Fibroblast of lung (primary cell): ENCODE data around the gene CYB561. TPM values are rescaled to one million over a fixed set of nuclear protein-coding genes. Genes with fewer than 3 reads are reported as not detected.

Experiments used
- DNase-seq, 2 donors: peaks; one replicate each; pipeline versions ENCODE4 v3.0.0 to v3.0.0-alpha.2; 2010; ENCODE audit warnings: low read depth in 2 of 2
- H2AFZ ChIP-seq: 2 replicates; pipeline ENCODE4 v1.5.1; 2012; ENCODE audit warnings: low read length, control low read depth, inconsistent platforms
- H3K27ac ChIP-seq: 2 replicates; pipeline ENCODE4 v1.5.1; 2011; ENCODE audit warnings: low read length, control low read depth; ENCODE audit not compliant: insufficient read depth
- H3K27me3 ChIP-seq: 2 replicates; pipeline ENCODE4 v1.5.1; 2011; ENCODE audit warnings: mild to moderate bottlenecking, low read length; ENCODE audit not compliant: control insufficient read depth, insufficient read depth
- H3K36me3 ChIP-seq: 2 replicates; pipeline ENCODE4 v1.5.1; 2011; ENCODE audit warnings: low read length; ENCODE audit not compliant: control insufficient read depth, insufficient read depth
- H3K4me1 ChIP-seq: 2 replicates; pipeline ENCODE4 v1.5.1; 2011; ENCODE audit warnings: low read length; ENCODE audit not compliant: control insufficient read depth, insufficient read depth; ENCODE audit errors: extremely low read depth
- H3K4me2 ChIP-seq: 2 replicates; pipeline ENCODE4 v1.5.1; 2011; ENCODE audit warnings: low read length, control low read depth; ENCODE audit not compliant: insufficient read depth; ENCODE audit errors: extremely low read depth
- H3K4me3 ChIP-seq, 4 experiments: fragments of 200-600 bp in 1 of 4; sonication (generic) in 1 of 4; replicated peaks in 1 of 4; 2 replicates each; pipeline ENCODE4 v1.5.1; 2011 to 2016; ENCODE audit warnings: low read length in 4 of 4, low read depth in 3 of 4, mild to moderate bottlenecking in 3 of 4, control low read depth in 2 of 4, inconsistent platforms in 1 of 4, mixed read lengths in 1 of 4; ENCODE audit not compliant: insufficient read depth in 1 of 4; ENCODE audit errors: control extremely low read depth in 1 of 4
- H3K79me2 ChIP-seq: 2 replicates; pipeline ENCODE4 v1.5.1; 2012; ENCODE audit warnings: mild to moderate bottlenecking, low read length, inconsistent platforms; ENCODE audit not compliant: control insufficient read depth, insufficient read depth
- H3K9ac ChIP-seq: 2 replicates; pipeline ENCODE4 v1.5.1; 2011; ENCODE audit warnings: mild to moderate bottlenecking, low read length, control low read depth; ENCODE audit not compliant: insufficient read depth
- H3K9me3 ChIP-seq: 2 replicates; pipeline ENCODE4 v1.5.1; 2012; ENCODE audit warnings: low read depth, low read length; ENCODE audit not compliant: control insufficient read depth, insufficient read depth
- H4K20me1 ChIP-seq: 2 replicates; pipeline ENCODE4 v1.5.1; 2011; ENCODE audit warnings: low read length; ENCODE audit not compliant: control insufficient read depth, insufficient read depth; ENCODE audit errors: extremely low read depth
- CTCF ChIP-seq, 2 donors: IDR thresholded peaks in 1 of 2; conservative IDR thresholded peaks in 1 of 2; 1 replicate in 1 of 2; 2 replicates in 1 of 2; pipeline ENCODE4 v1.5.1; 2011 to 2012; ENCODE audit warnings: low read length in 2 of 2, control low read depth in 1 of 2, inconsistent platforms in 1 of 2, low read depth in 1 of 2, mild to moderate bottlenecking in 1 of 2
- EZH2 ChIP-seq: IDR thresholded peaks from 2 replicates; pipeline ENCODE4 v1.5.1; 2012; ENCODE audit warnings: low read length, control low read depth, mild to moderate bottlenecking; ENCODE audit errors: missing control alignments
- polyA plus RNA-seq, 2 donors: library from polyadenylated mRNA; depleted of rRNA in 1 of 2; stranded (reverse) in 1 of 2; unstranded in 1 of 2; fragments of >200 nt; gene quantifications; 2 replicates each; pipeline ENCODE4 v1.2.1, GENCODE V29; 2011 to 2012; ENCODE audit warnings: missing spikeins in 1 of 2
- total RNA-seq: library from RNA; depleted of rRNA; stranded (reverse); fragments of >200 nt; gene quantifications from 2 replicates; pipeline ENCODE4 v1.2.1, GENCODE V29; 2014

Gene CYB561
- total and polyA plus RNA-seq, 2 donors (not counting 1 experiment from before 2014, with no cell fraction given) = 7.8 to 13.7 TPM

DNA sequence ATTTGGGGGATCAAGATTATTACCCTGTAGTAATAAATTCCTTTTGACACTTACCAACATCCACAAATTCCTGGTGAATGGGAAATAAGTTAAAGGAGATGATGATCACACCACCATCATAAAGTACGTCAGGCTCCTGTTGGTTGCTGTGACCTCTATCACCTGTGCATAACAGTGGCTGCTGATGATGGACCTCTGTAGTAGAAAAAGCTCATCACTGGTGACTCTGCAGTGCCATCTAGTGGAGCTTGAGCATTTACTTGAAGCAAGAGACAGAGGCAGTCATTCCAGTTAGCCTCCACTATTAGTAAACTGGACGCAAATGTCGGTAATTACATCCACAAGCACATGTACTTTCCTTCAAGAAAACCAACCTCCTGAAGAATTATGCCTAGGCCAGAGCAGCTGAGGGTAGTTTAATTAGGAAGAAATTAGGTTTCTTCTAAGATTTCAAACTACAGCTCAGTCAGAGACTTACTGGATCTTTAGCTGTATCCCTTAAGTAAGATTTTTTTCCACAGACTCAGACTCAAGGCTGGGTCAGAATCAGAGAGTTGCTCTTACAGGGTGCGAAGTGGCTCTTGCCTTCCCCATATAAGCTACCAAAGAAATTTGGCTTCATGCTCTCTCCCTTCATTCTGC lies 39.3 kb downstream of the CYB561 start:
- peaks cover 2% of the 10 kb centered on the region for H3K36me3 ChIP-seq
- no peak overlapping the region for H3K4me2 ChIP-seq
- peak overlapping the region; percentile 81 for H3K27ac ChIP-seq
- no peaks in the 10 kb centered on the region for H3K9me3 ChIP-seq
- TF ChIP-seq EZH2 (no peak), CTCF (conservative IDR thresholded peaks at IDR 0.05 in 1 of 2, IDR thresholded peaks at IDR 0.05 in 1 of 2; ENCODE audit: low read depth in 1 of 2, low read length in 2 of 2) (peak; percentile 85)
- no peaks in the 10 kb centered on the region for H3K27me3 ChIP-seq
- no peak overlapping the region for H3K4me3 ChIP-seq
- H3K4me1 ChIP-seq = peaks cover 9% of the 10 kb centered on the region
- H3K79me2 ChIP-seq = no peaks in the 10 kb centered on the region
- H3K9ac ChIP-seq = peak overlapping the region; percentile 13
- no peaks in the 10 kb centered on the region for H4K20me1 ChIP-seq
- peak; percentile 90 to 94 for DNase-seq
- H2AFZ ChIP-seq = no peak overlapping the region

DNA sequence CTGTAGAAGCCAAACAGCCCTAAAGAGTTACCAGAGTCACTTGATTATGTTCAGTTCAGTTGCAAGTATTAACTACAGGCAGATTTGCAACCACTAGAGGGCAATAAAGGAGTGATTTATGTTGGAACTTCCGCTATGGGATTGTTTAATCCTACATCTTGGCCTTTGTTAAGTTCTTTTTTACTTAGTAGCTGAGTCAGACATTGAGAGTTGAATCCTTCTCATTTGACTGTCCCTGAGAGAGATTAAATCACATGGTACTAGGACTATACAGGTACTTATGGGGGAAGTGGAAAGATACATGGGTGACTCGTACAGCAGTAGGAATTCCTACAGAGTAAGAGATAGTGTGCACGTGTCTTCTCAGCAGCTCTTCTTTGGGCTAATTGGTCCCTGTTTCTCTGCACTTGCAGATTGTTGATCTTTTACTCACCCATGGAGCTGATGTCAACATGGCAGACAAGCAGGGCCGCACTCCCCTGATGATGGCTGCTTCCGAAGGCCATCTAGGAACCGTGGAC lies 40.3 kb downstream of the CYB561 start:
- no peaks in the 10 kb centered on the region for H4K20me1 ChIP-seq
- peaks cover 2% of the 10 kb centered on the region for H3K36me3 ChIP-seq
- DNase-seq = peak; percentile 85 to 88
- no peak overlapping the region for H3K9ac ChIP-seq
- H3K27ac ChIP-seq = peak overlapping the region; percentile 81
- no peaks in the 10 kb centered on the region for H3K79me2 ChIP-seq
- H3K4me2 ChIP-seq = no peak overlapping the region
- no peaks in the 10 kb centered on the region for H3K27me3 ChIP-seq
- TF ChIP-seq EZH2 (no peak), CTCF (conservative IDR thresholded peaks at IDR 0.05 in 1 of 2, IDR thresholded peaks at IDR 0.05 in 1 of 2; ENCODE audit: low read depth in 1 of 2, low read length in 2 of 2) (peak; percentile 53 to 64)
- no peak overlapping the region for H3K4me3 ChIP-seq
- peaks cover 9% of the 10 kb centered on the region for H3K4me1 ChIP-seq
- H2AFZ ChIP-seq = no peak overlapping the region
- H3K9me3 ChIP-seq = no peaks in the 10 kb centered on the region

DNA sequence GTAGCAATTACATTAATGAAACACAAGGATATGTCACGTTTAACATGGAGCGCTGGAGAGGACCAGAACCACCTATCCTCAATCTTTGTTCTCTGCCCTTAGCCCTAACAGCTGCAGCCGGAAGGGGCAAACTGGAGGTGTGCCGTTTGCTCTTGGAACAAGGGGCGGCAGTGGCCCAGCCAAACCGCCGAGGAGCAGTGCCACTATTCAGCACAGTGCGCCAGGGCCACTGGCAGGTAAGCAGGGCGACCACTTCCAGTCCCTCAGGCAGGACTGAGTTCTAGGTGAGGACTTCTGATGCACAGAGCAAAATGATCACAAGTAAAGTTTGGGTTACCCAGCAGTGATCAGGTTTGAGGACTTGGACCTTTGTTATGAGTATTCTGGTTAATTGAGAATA lies 41.1 kb downstream of the CYB561 start:
- Histone ChIP-seq H3K4me3 (no peak overlapping the region), H3K4me1 (peaks cover 9% of the 10 kb centered on the region), H3K27me3 (no peaks in the 10 kb centered on the region), H3K79me2 (no peaks in the 10 kb centered on the region), H3K9ac (no peak overlapping the region), H3K4me2 (no peak overlapping the region), H4K20me1 (no peaks in the 10 kb centered on the region), H2AFZ (no peak overlapping the region), H3K9me3 (no peaks in the 10 kb centered on the region), H3K36me3 (peaks cover 2% of the 10 kb centered on the region), H3K27ac (no peak overlapping the region)
- no peak for TF ChIP-seq CTCF (conservative IDR thresholded peaks at IDR 0.05 in 1 of 2, IDR thresholded peaks at IDR 0.05 in 1 of 2; ENCODE audit: low read depth in 1 of 2, low read length in 2 of 2)
- TF ChIP-seq EZH2 = no peak
- DNase-seq = no peak
